ENCODE results near the gene ERMP1.

GRCh38 chr9:5869315-5870019, 36.5 kb upstream of the ERMP1 start:
- TF ChIP-seq POLR2A (IDR thresholded peaks at IDR 0.05; ENCODE audit: low read length) (no peak), EHMT2 (IDR thresholded peaks at IDR 0.05; ENCODE audit: low read depth) (no peak), MAZ (IDR thresholded peaks at IDR 0.05; ENCODE audit: borderline replicate concordance, low read depth, low read length) (no peak)
